Testis (tissue), 3 donors: ENCODE measurements around the gene CCDC85A. TPM values are rescaled to one million over a fixed set of nuclear protein-coding genes. Genes with fewer than 3 reads are reported as not detected.

ENCODE experiments used
- DNase-seq: peaks from one replicate; pipeline ENCODE4 v3.0.0-alpha.2; 2019
- H3K27ac ChIP-seq, 2 donors: fragments of 200-600 bp; sonication (generic); one replicate each; pipeline ENCODE4 v1.5.1; 2019
- H3K27me3 ChIP-seq: fragments of 200-600 bp; sonication (generic); one replicate; pipeline ENCODE4 v1.5.1; 2019
- H3K36me3 ChIP-seq: fragments of 200-600 bp; sonication (generic); one replicate; pipeline ENCODE4 v1.5.1; 2017; ENCODE audit warnings: low read depth; ENCODE audit errors: missing control alignments
- H3K4me1 ChIP-seq: fragments of 200-600 bp; sonication (generic); one replicate; pipeline ENCODE4 v1.5.1; 2019
- H3K4me3 ChIP-seq, 2 donors: fragments of 200-600 bp; sonication (generic); one replicate each; pipeline ENCODE4 v1.5.1; 2017 to 2019
- H3K9me3 ChIP-seq: fragments of 200-600 bp; sonication (generic); one replicate; pipeline ENCODE4 v1.5.1; 2017
- CTCF ChIP-seq, 3 experiments: fragments of 450-650 bp in 2 of 3; fragments of 200-600 bp in 1 of 3; sonication (generic) in 1 of 3; IDR thresholded peaks; one replicate each; pipeline ENCODE4 v1.5.1; 2016 to 2019; ENCODE audit warnings: antibody characterized with exemption in 3 of 3, mild to moderate bottlenecking in 2 of 3, moderate library complexity in 1 of 3
- POLR2A ChIP-seq: fragments of 450-650 bp; IDR thresholded peaks from one replicate; pipeline ENCODE4 v1.6.1; 2017; ENCODE audit warnings: antibody characterized with exemption, mild to moderate bottlenecking, moderate library complexity
- WGBS, 2 donors: methylation state at CpG; one replicate each; pipeline ENCODE4 v1.1.5; 2018; 5-methylcytosine and 5-hydroxymethylcytosine counted together
- intact Hi-C: fragments of 100-400 bp; cut with DNase I; formaldehyde crosslinking; loops from one replicate; pipeline ENCODE4 v1.15.1; 2023; ENCODE audit warnings: low total_unique reads
- polyA plus RNA-seq: library from polyadenylated mRNA; stranded (reverse); fragments of 350-450 nt; fragmentation: Illumina TruSeq; extraction: RNeasy Lipid Tissue Mini Kit (QIAGEN cat#74804); gene quantifications from one replicate; pipeline ENCODE4 v1.2.3, GENCODE V29; 2014; ENCODE audit warnings: low read depth, low replicate concordance; ENCODE audit not compliant: insufficient read depth
- total RNA-seq, 2 donors: library from RNA; depleted of rRNA; stranded (reverse); fragments of >200 nt; gene quantifications; one replicate each; pipeline ENCODE4 v1.2.3, GENCODE V29; 2016

Gene CCDC85A
- total and polyA plus RNA-seq, 3 donors from 2014 or later, result 0.61 to 3.9 (median 2.9) TPM

GRCh38 chr2:56325661-56326345 is 142.0 kb downstream of the CCDC85A start:
- intact Hi-C loops, result no loop called here
- DNase-seq, result no peak
- TF ChIP-seq POLR2A (no peak), CTCF (IDR thresholded peaks at IDR 0.05) (no peak)
- Histone ChIP-seq H3K36me3 (no peaks in the 10 kb centered on the region), H3K27me3 (no peaks in the 10 kb centered on the region), H3K27ac (no peak overlapping the region), H3K4me3 (no peak overlapping the region), H3K9me3 (no peaks in the 10 kb centered on the region), H3K4me1 (no peaks in the 10 kb centered on the region)
- WGBS, 2 donors, result 60 to 73% methylated on average over 3 of the region's 3 CpGs

GRCh38 chr2:56326346-56326741 is 142.6 kb downstream of the CCDC85A start:
- TF ChIP-seq POLR2A (no peak), CTCF (IDR thresholded peaks at IDR 0.05) (no peak)
- Histone ChIP-seq H3K4me1 (no peaks in the 10 kb centered on the region), H3K27me3 (no peaks in the 10 kb centered on the region), H3K27ac (no peak overlapping the region), H3K4me3 (no peak overlapping the region), H3K36me3 (no peaks in the 10 kb centered on the region), H3K9me3 (no peaks in the 10 kb centered on the region)
- no peak for DNase-seq
- 40 to 43% methylated on average over 1 of the region's 1 CpG for WGBS, 2 donors
- intact Hi-C loops, result no loop called here

GRCh38 chr2:56331810-56332209 is 148.0 kb downstream of the CCDC85A start:
- intact Hi-C loops, result no loop called here
- no peak for DNase-seq
- no peaks in the 10 kb centered on the region for H3K36me3 ChIP-seq
- TF ChIP-seq POLR2A (no peak), CTCF (IDR thresholded peaks at IDR 0.05) (no peak)
- H3K27ac ChIP-seq, result no peak overlapping the region
- H3K4me1 ChIP-seq, result no peaks in the 10 kb centered on the region
- no peaks in the 10 kb centered on the region for H3K27me3 ChIP-seq
- no peaks in the 10 kb centered on the region for H3K9me3 ChIP-seq
- no peak overlapping the region for H3K4me3 ChIP-seq
- WGBS, 2 donors, result 71 to 87% methylated on average over 7 of the region's 7 CpGs

GRCh38 chr2:56333812-56334485 is 150.2 kb downstream of the CCDC85A start:
- no peaks in the 10 kb centered on the region for H3K36me3 ChIP-seq
- no peaks in the 10 kb centered on the region for H3K27me3 ChIP-seq
- no peak overlapping the region for H3K4me3 ChIP-seq
- WGBS, 2 donors, result 42 to 53% methylated on average over 2 of the region's 2 CpGs
- TF ChIP-seq POLR2A (no peak), CTCF (IDR thresholded peaks at IDR 0.05) (no peak)
- intact Hi-C loops, result no loop called here
- no peaks in the 10 kb centered on the region for H3K9me3 ChIP-seq
- no peaks in the 10 kb centered on the region for H3K4me1 ChIP-seq
- no peak overlapping the region for H3K27ac ChIP-seq
- no peak for DNase-seq

GRCh38 chr2:56334622-56335021 is 150.8 kb downstream of the CCDC85A start:
- intact Hi-C loops, result no loop called here
- no peaks in the 10 kb centered on the region for H3K27me3 ChIP-seq
- no peak overlapping the region for H3K27ac ChIP-seq
- no peak overlapping the region for H3K4me3 ChIP-seq
- DNase-seq, result no peak
- no peaks in the 10 kb centered on the region for H3K9me3 ChIP-seq
- no peaks in the 10 kb centered on the region for H3K36me3 ChIP-seq
- H3K4me1 ChIP-seq, result no peaks in the 10 kb centered on the region
- TF ChIP-seq POLR2A (no peak), CTCF (IDR thresholded peaks at IDR 0.05) (no peak)
